ENCODE measurements around the gene SH3BP5L. TPM values are rescaled to one million over a fixed set of nuclear protein-coding genes. Genes with fewer than 3 reads are reported as not detected.

SH3BP5L gene
- total and polyA plus RNA-seq, 10 of the 15 experiments (the other 5 are each of a cell fraction or from before 2014, with no cell fraction given): 1.1 to 22.8 (median 10.9) TPM

DNA sequence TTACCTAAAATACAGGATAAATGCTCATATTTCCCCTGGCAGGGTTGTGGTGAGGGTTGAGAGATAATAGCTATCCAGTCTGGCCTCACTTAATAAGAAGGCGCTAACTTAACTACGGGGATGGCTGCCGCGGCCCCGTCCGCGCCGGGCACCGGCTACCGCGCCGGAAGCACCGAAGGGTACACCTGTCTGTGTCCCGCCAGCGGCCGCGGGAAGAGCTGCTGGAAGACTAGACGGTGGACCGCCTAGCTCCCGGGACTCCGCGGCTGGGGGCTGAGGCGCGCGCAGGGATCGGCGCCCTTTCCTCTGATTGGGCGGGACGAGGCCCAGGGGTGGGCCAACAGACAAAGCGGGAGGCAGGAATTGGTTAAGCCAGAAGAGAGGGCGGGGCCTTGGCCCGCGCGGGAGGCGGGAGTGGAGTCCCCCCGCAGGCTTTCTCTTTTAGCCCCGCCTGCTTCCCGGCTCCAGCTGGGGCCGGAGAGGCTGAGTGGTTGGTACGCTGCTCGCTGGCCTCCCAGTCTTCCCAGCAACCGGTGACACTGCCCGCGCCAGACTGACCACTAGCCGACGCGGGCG is 12.2 kb upstream of the SH3BP5L start, which contains the start of gene ZNF672:
TSS of gene ZNF672 (plus strand) at position 444 of the 576 bp plus-strand sequence. CDS start 9,051 bp downstream, outside the sequence.
- Histone ChIP-seq H3K27me3 (replicated peaks in 1 of 2; ENCODE audit: control insufficient read depth in 2 of 2, insufficient read depth in 2 of 2, low read length in 1 of 2) (no peaks in the 10 kb centered on the region), H3K9me3 (replicated peaks; ENCODE audit: control insufficient read depth, insufficient read depth, low read length) (no peaks in the 10 kb centered on the region), H2AFZ (ENCODE audit: control insufficient read depth, low read depth, low read length) (peak within 1 kb of the TSS; percentile 95), H3K27ac (ENCODE audit: control insufficient read depth, insufficient read depth) (peak within 1 kb of the TSS; percentile 96), H4K20me1 (ENCODE audit: control insufficient read depth, insufficient read depth) (no peaks in the 10 kb centered on the region), H3K4me3 (peak within 1 kb of the TSS; percentile 92), H3K79me2 (ENCODE audit: control insufficient read depth, insufficient read depth, low read length) (peaks cover 38% of the 10 kb centered on the region), H3K9ac (ENCODE audit: control insufficient read depth, insufficient read depth, low read length) (peak within 1 kb of the TSS; percentile 93), H3K4me1 (ENCODE audit: control insufficient read depth, insufficient read depth, low read length) (peaks cover 13% of the 10 kb centered on the region), H3K4me2 (ENCODE audit: control insufficient read depth, insufficient read depth) (peak within 1 kb of the TSS; percentile 87), H3K36me3 (ENCODE audit: control insufficient read depth in 2 of 2, insufficient read depth in 2 of 2, low read length in 1 of 2) (no peaks in the 10 kb centered on the region)
- DNase-seq (ENCODE audit: low read depth, low spot score) (peak; percentile 77), FAIRE-seq (no peak), ATAC-seq (peak; percentile 84)
- intact Hi-C loops (cut with micrococcal nuclease; ENCODE audit: unreplicated experiment): loop anchor here (1.0 kb wide), 4 partner anchors 12 to 68 kb away; partner anchors contain the start of genes PGBD2 and ZNF692
- SMC1A ChIA-PET (ENCODE audit: uncharacterized antibody, unreplicated experiment): interaction anchor here (0.8 to 5.2 kb wide), 9 partner anchors 11 to 71 kb away, joined by 3 to 48 read pairs (median 4); partner anchors contain the start of genes PGBD2, SH3BP5L and ZNF692
- POLR2A ChIA-PET: interaction anchor here (0.8 to 4.5 kb wide), 13 partner anchors 9 to 431 kb away, joined by 3 to 83 read pairs (median 7); partner anchors contain the start of genes OR2T2, SH3BP5L and ZNF692
- RAD21 ChIA-PET (ENCODE audit: unreplicated experiment): interaction anchor here (0.9 to 5.3 kb wide), 10 partner anchors 11 to 594 kb away, joined by 3 to 46 read pairs (median 6); partner anchors contain the start of genes SH3BP5L and ZNF692
- WGBS (ENCODE audit: insufficient coverage, insufficient replicate concordance, low lambda C conversion rate, missing lambda C conversion rate): under 1% methylated on average over 42 of the region's 48 CpGs
- CTCF ChIA-PET: interaction anchor here (1.0 to 5.1 kb wide), 10 partner anchors 11 to 595 kb away, joined by 3 to 79 read pairs (median 4); partner anchors contain the start of genes SH3BP5L and ZNF692
- BruUV-seq (replicated peaks): no TSS peak
- in situ Hi-C loops (cut with MboI): no loop called here
- no peak for TF ChIP-seq SMARCA5 (IDR thresholded peaks at IDR 0.05)
- TF ChIP-seq FOXM1 (IDR thresholded peaks at IDR 0.05; ENCODE audit: low read depth, low read length): no peak
- TF ChIP-seq NFXL1 (IDR thresholded peaks at IDR 0.05; ENCODE audit: borderline replicate concordance): no peak
- TF ChIP-seq GATAD2B (conservative IDR thresholded peaks at IDR 0.05; ENCODE audit: low read depth): no peak
- peak; percentile 9; the same call in 1 of the 2 replicates for TF ChIP-seq RUNX3 (IDR thresholded peaks at IDR 0.05; ENCODE audit: low read length)
- peak; percentile 65; the same call in 1 of the 2 replicates for TF ChIP-seq POLR2AphosphoS2 (IDR thresholded peaks at IDR 0.05; ENCODE audit: low read depth, low read length)
- no peak for TF ChIP-seq RAD21 (IDR thresholded peaks at IDR 0.05; ENCODE audit: insufficient read depth, low read depth, low read length)
- TF ChIP-seq HDAC6 (IDR thresholded peaks at IDR 0.05; ENCODE audit: unreplicated experiment): no peak
- TF ChIP-seq POU2F2 (IDR thresholded peaks at IDR 0.05; ENCODE audit: borderline replicate concordance, low read depth, low read length): peak; percentile 4; the same call in 1 of the 3 replicates
- no peak for TF ChIP-seq PAX5 (IDR thresholded peaks at IDR 0.05; ENCODE audit: borderline replicate concordance, low read depth, low read length)
- TF ChIP-seq, protein P1, sequence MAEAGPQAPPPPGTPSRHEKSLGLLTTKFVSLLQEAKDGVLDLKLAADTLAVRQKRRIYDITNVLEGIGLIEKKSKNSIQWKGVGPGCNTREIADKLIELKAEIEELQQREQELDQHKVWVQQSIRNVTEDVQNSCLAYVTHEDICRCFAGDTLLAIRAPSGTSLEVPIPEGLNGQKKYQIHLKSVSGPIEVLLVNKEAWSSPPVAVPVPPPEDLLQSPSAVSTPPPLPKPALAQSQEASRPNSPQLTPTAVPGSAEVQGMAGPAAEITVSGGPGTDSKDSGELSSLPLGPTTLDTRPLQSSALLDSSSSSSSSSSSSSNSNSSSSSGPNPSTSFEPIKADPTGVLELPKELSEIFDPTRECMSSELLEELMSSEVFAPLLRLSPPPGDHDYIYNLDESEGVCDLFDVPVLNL (IDR thresholded peaks at IDR 0.05; ENCODE audit: low read depth, low read length): peak; percentile 49; the same call in 1 of the 2 replicates
- TF ChIP-seq, protein P2, sequence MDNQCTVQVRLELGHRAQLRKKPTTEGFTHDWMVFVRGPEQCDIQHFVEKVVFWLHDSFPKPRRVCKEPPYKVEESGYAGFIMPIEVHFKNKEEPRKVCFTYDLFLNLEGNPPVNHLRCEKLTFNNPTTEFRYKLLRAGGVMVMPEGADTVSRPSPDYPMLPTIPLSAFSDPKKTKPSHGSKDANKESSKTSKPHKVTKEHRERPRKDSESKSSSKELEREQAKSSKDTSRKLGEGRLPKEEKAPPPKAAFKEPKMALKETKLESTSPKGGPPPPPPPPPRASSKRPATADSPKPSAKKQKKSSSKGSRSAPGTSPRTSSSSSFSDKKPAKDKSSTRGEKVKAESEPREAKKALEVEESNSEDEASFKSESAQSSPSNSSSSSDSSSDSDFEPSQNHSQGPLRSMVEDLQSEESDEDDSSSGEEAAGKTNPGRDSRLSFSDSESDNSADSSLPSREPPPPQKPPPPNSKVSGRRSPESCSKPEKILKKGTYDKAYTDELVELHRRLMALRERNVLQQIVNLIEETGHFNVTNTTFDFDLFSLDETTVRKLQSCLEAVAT (IDR thresholded peaks at IDR 0.05): no peak
- TF ChIP-seq NR2C2 (IDR thresholded peaks at IDR 0.05; ENCODE audit: borderline replicate concordance, control insufficient read depth, insufficient read length, low read depth): no peak
- TF ChIP-seq MYB (IDR thresholded peaks at IDR 0.05; ENCODE audit: borderline replicate concordance, low read depth, low read length): no peak
- TF ChIP-seq SUZ12 (IDR thresholded peaks at IDR 0.05; ENCODE audit: unreplicated experiment): no peak
- TF ChIP-seq ETV6 (conservative IDR thresholded peaks at IDR 0.05 in 1 of 2, IDR thresholded peaks at IDR 0.05 in 1 of 2; ENCODE audit: borderline replicate concordance in 1 of 2, low read depth in 1 of 2): no peak
- TF ChIP-seq ATF7 (IDR thresholded peaks at IDR 0.05; ENCODE audit: low read depth): no peak
- TF ChIP-seq IRF4 (IDR thresholded peaks at IDR 0.05; ENCODE audit: low read depth, low read length): no peak
